ENCODE results near the gene PRKCE.

DNA sequence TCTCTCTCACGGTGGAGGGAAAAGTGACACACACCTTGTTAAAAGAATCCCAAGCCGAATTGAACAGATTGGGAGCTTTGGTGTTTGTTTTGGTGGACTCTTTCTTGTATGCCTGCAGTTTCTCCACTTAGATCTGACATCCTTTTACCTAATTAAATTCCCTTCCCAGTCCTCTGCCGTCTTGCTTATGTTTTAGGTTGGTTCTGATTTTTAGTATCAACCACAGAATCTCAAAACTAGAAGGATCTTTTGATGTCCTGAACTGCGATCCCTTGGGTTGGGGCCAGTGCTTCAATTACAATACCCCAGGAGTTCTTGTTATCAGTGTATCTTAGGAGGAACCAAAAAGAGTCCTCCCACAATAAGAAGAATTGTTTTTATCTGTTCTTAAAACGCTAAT is 112.3 kb downstream of the PRKCE start:
- TF ChIP-seq, protein P1, sequence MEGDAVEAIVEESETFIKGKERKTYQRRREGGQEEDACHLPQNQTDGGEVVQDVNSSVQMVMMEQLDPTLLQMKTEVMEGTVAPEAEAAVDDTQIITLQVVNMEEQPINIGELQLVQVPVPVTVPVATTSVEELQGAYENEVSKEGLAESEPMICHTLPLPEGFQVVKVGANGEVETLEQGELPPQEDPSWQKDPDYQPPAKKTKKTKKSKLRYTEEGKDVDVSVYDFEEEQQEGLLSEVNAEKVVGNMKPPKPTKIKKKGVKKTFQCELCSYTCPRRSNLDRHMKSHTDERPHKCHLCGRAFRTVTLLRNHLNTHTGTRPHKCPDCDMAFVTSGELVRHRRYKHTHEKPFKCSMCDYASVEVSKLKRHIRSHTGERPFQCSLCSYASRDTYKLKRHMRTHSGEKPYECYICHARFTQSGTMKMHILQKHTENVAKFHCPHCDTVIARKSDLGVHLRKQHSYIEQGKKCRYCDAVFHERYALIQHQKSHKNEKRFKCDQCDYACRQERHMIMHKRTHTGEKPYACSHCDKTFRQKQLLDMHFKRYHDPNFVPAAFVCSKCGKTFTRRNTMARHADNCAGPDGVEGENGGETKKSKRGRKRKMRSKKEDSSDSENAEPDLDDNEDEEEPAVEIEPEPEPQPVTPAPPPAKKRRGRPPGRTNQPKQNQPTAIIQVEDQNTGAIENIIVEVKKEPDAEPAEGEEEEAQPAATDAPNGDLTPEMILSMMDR (IDR thresholded peaks at IDR 0.05) = no peak
- no peak for TF ChIP-seq POLR2A (IDR thresholded peaks at IDR 0.05)
